Measurements from ENCODE around the gene IFI6.
"Not testable (repeated sequence)": the region's sequence is repeated elsewhere in the genome, so short reads cannot be mapped to it uniquely, and the experiment has no call there.

IFI6 gene

GRCh38 chr1:27634177-27634984, 37.6 kb downstream of the IFI6 start:
- DNase-seq: peak; percentile 51
- in situ Hi-C loops (cut with MboI; ENCODE audit: low pct_unique_long_range_greater_than_20kb, low sequenced_read_pairs): no loop called here

DNA sequence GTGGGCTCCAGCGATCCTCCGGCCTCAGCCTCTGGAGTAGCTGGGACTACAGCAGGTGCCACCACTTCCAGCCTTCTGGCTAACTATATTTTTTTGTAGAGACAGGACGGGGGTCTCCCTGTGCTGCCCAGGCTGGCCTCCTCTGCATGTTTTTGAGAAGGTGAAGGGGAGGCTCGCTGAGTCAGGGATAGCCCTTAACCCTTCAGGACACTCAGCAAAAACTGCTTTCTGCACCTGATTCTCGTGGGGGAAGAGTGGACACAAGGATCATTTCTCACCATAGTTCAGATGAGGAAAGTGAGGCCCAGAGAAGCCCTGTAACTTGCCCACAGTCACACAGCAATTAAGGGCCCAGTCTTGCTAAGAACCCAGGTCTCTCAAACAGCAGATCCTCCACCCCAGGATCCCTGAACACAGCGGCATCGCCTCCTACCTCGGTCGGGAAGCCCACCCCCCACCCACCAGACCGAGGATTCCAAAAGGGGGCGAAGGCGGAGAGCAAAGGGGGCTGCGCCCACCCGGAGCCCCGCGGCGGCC, 38.3 kb downstream of the IFI6 start:
- in situ Hi-C loops (cut with MboI; ENCODE audit: low pct_unique_long_range_greater_than_20kb, low sequenced_read_pairs): no loop called here
- no peak for DNase-seq

- in situ Hi-C loops (cut with MboI; ENCODE audit: low pct_unique_long_range_greater_than_20kb, low sequenced_read_pairs): no loop called here
- no peak for DNase-seq
These were observed 38.7 kb downstream of the IFI6 start for GRCh38 chr1:27633298-27633610.

- peak; percentile 62 for DNase-seq
- in situ Hi-C loops (cut with MboI; ENCODE audit: low pct_unique_long_range_greater_than_20kb, low sequenced_read_pairs): no loop called here
These were observed 39.4 kb downstream of the IFI6 start for GRCh38 chr1:27632387-27633297.

- in situ Hi-C loops (cut with MboI; ENCODE audit: low pct_unique_long_range_greater_than_20kb, low sequenced_read_pairs): no loop called here
- DNase-seq: no peak
These were observed 41.0 kb downstream of the IFI6 start for GRCh38 chr1:27630859-27631491.

GRCh38 chr1:27628712-27629111, 43.3 kb downstream of the IFI6 start:
- DNase-seq: no peak
- in situ Hi-C loops (cut with MboI; ENCODE audit: low pct_unique_long_range_greater_than_20kb, low sequenced_read_pairs): no loop called here

GRCh38 chr1:27627733-27628132, 44.3 kb downstream of the IFI6 start:
- in situ Hi-C loops (cut with MboI; ENCODE audit: low pct_unique_long_range_greater_than_20kb, low sequenced_read_pairs); DNase-seq: not testable (repeated sequence)

DNA sequence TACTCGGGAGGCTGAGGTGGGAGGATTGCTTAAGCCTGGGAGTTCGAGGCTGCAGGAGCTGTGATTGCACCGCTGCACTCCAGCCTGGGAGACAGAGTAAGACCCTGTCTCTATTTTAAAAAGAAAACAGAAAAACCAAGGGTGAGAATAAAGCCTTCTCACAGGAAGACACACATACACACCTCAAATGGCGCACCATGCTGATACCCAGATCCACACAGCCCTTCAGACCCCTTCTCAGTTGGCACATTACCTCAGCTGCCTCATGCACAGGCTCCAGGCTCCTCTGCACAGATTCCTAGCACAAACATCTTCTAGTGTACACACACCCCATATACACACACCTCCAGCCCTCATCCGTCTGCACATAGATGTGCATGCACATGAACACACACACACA, 44.9 kb downstream of the IFI6 start:
- no peak for DNase-seq
- in situ Hi-C loops (cut with MboI; ENCODE audit: low pct_unique_long_range_greater_than_20kb, low sequenced_read_pairs): no loop called here

DNA sequence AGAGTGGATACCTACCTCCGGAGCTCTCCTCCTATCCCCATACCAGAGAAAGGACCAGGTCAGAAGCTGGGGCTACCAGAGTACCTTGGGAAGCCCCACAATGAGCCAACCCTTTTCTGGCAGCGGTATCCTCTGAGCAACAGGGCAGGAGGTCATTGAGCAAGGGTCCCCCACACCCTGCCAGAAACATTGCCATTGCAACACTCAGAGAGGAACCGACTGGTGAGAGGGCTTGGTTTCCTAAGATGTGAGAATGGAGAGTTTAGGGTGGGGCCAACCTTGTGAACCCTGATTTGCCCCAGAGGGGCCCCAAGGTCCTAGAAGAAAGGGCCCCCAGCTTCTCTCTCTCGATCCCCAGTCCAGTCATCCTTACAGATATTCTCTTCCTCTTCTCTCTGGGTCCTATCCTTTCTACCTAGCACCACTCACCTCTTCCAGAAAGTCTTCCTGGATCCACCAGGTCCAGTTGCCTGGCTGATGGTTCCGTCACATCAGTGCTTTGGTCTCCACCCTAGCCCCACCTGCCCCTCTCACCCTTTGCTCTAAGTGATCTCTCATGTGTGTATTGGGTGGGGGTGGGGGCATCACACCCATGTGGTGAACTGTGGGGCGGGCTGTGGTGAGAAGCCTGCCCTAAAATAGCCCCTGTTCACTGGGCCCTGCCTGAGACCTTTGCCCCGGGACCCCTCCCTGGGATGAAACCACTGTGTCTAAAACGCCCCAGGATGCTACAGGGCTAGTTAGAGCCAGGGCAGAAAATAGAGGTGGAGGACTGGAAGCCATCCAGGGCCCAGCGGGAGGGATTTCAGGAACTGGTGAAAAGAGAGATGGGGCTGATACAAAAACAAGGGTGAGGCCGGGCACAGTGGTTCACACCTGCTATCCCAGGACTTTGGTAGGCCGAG, 45.7 kb downstream of the IFI6 start:
- no peak for DNase-seq
- in situ Hi-C loops (cut with MboI; ENCODE audit: low pct_unique_long_range_greater_than_20kb, low sequenced_read_pairs): no loop called here

DNA sequence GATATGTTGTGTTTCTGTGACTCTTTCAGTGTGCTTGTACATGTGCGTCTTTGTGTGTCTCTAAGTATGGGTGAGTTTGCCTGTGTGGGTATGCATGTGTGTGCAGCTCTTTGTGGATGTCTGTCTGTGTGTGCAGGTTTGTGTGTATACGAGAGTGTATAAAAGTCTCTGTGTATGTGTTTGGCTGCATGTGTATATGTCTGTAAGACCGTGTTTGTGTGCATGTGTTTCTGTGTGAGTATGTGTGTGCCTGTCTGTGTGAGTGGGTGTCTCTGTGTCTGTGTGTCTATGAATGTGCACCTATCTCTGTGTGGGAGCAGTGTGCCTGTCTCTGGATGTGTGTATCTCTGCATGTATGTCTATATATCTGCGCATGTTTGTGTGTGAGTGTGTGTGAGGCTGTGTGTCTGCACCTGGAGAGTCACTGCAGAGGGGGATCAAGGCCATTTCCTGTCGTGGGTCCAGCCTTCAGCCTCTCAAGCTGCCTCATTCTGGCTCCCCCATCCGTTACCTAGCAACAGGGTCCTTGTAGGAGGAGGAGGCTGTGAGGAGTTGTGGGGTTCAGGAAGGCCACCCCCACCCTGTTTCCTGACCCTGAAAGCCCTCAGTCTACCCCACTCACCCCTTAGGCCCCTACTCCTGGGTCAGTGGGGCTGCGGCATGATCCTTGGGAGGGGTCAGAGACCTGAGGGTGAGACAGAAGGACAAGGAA, 47.4 kb downstream of the IFI6 start:
- in situ Hi-C loops (cut with MboI; ENCODE audit: low pct_unique_long_range_greater_than_20kb, low sequenced_read_pairs): no loop called here
- DNase-seq: no peak

DNA sequence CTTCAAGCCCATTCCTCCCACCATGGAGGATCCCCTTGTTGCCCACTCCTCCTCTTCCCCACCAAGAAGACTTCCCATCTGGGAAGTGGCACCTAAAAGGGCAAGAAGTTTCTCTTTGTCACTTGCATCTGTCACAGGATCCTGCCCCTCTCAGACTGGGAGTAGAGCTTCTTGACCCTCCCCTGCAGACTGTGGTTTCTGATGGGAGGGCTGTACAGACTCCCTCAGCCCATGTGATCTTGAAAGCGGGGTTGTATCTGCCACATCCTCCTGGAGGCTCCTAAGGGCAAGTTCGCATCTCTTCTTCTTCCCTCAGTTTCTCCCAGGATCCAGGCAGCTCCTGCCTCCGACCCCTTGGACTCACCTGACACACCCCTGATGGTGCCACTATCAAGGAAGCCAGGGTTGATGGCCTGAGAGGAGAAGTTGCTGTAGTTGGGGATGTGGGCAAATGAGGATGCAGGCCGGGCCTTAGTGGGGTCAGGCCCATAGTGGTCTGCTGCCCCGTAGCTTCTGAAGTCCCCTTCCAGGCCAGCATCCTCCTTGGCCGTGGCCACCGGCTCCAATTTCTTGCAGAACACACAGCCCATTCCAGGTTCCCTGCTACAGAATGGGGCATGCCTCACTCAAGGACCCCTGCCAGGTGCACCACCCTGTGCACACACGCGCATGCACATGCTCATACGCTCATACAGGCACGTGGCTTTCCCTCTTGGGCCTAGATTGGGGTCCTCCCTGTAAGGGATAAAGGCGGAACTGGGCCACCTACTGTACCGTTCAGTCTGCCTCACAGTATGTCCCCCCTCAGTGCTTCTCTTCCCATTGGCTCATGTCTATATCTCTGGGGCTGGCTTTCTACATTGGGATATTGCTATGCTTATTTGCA, 48.4 kb downstream of the IFI6 start:
- peak; percentile 50 for DNase-seq
- in situ Hi-C loops (cut with MboI; ENCODE audit: low pct_unique_long_range_greater_than_20kb, low sequenced_read_pairs): no loop called here

- in situ Hi-C loops (cut with MboI; ENCODE audit: low pct_unique_long_range_greater_than_20kb, low sequenced_read_pairs): no loop called here
- no peak for DNase-seq
These were observed 49.2 kb downstream of the IFI6 start for GRCh38 chr1:27622828-27623227.

GRCh38 chr1:27621051-27621920, 50.7 kb downstream of the IFI6 start:
- in situ Hi-C loops (cut with MboI; ENCODE audit: low pct_unique_long_range_greater_than_20kb, low sequenced_read_pairs): no loop called here
- no peak for DNase-seq

DNA sequence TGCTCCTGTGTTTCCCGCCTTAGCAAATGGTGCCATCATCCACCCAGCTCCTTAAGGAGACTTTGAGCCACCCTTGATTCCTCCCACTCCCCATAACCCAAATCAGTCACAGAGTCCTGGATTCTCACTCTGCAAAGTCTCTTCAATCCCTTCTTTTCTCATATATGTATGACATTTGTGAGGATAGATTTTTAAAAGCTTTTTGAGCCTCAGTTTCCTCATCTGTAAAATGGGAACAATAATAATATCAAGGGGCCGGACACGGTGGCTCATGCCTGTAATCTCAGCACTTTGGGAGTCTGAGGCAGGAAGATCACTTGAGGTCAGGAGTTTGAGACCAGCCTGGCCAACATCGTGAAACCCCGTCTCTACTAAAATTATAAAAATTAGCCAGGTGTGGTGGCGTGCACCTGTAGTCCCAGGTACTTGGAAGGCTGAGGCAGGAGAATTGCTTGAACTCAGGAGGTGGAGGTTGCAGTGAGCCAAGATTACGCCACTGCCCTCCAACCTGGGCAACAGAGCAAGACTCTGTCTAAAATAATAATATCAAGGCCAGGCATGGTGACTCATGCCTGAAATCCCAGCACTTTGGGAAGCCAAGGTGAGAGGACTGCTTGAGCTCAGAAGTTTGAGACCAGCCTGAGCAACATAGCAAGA, 52.1 kb downstream of the IFI6 start:
- DNase-seq; in situ Hi-C loops (cut with MboI; ENCODE audit: low pct_unique_long_range_greater_than_20kb, low sequenced_read_pairs): not testable (repeated sequence)

GRCh38 chr1:27618341-27619082, 53.5 kb downstream of the IFI6 start:
- peak; percentile 76 for DNase-seq
- in situ Hi-C loops (cut with MboI; ENCODE audit: low pct_unique_long_range_greater_than_20kb, low sequenced_read_pairs): no loop called here
